HG02571 (cell line): ENCODE data around the gene PDF.
"Not testable (repeated sequence)": the region's sequence is repeated elsewhere in the genome, so short reads cannot be mapped to it uniquely, and the experiment has no call there.

ENCODE experiments used
- ATAC-seq: cut with Tn5 transposase; IDR thresholded peaks from one replicate; pipeline ENCODE4 v1.9.1; 2021; ENCODE audit warnings: mild to moderate bottlenecking, moderate library complexity; ENCODE audit not compliant: unreplicated experiment

Gene PDF, protein sequence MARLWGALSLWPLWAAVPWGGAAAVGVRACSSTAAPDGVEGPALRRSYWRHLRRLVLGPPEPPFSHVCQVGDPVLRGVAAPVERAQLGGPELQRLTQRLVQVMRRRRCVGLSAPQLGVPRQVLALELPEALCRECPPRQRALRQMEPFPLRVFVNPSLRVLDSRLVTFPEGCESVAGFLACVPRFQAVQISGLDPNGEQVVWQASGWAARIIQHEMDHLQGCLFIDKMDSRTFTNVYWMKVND

GRCh38 chr16:69330286-69331109, at the start of gene PDF:
Gene PDF (minus strand): TSS chr16:69330588. CDS start chr16:69330570, 18 bp downstream.
- peak; percentile 94 for ATAC-seq

DNA sequence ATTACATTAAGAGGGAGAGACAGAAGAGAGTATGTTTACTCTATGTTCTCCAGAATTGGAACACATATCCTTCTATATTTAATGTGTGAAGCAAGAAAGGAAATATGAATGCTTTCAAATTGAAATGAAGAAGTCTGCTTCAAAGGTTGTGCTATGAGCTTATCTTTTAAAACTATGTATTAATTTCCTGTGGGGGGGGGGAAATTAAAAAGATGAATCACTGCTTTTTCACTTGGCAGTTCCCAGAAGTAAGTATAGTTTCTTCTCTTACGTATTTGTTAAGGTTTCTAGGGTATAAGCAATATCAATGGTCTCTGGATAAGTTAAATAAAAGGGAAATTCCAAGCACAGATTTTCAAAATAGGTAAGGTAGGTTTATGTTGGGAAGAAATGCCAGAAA, 48.4 kb upstream of the PDF start:
- ATAC-seq: no peak

DNA sequence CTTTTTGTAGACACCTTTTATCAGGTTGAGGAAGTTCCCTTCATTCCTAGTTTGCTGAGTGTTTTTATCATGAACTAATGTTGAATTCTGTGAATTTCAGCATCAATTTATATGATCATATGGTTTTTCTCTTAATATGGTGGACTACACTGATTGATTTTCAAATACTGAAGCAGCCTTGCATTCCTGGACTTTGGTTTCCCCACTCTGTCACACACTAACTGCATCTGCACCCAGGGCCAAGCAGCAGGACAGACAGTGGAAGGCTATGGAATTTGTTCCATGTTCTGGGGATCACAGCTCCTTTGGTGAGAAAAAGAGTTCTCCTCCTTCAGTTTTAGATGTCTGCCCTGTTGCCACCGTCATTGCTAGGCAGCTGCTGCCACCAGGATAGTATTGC, 47.6 kb upstream of the PDF start:
- ATAC-seq: no peak

DNA sequence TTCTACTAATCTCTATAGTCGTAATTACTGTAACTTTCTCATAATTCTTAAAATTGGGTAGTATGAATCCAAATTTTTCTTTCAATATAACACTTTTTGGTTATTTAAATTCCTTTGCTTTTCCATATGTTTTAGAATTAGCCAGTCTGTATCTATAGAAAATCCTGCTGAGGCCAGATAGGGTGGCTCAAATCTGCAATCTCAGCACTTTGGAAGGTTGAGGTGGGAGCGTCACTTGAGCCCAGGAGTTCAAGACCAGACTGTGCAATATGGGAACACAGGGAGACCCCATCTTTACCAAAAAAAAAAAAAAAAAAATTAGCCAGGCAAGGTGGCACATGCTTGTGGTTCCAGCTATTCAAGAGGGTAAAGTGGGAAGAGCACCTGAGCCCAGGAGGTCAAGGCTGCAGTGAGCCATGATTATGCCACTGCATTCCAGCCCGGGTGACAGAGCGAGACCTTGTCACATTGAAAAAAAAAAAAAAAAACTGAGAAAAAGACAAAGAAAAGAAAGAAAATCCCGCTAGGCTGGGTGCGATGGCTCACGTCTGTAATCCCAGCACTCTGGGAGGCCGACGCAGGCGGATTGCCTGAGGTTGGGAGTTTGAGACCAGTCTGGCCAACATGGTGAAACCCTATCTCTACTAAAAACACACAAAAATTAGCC, 46.1 kb upstream of the PDF start:
- no peak for ATAC-seq

- no peak for ATAC-seq
These were observed 42.6 kb upstream of the PDF start for GRCh38 chr16:69373019-69373418.

GRCh38 chr16:69371564-69371963, 41.2 kb upstream of the PDF start:
- no peak for ATAC-seq

DNA sequence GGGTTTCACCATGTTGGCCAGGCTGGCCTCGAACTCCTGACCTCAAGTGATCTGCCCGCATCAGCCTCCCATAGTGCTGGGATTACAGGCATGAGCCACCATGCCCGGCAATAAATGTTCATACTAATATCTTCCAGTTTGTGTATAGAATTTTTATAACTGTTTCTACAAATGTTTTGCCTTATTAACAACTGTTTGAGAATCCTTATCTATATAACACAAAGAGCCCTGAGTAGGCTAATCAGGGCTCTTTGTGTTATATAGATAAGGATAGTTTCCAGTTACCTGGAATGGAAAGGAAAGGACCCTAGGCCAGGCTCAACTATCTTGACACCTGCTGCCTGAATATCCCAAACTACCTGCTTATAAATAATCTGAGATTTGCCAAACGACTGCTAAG, 38.5 kb upstream of the PDF start:
- no peak for ATAC-seq

DNA sequence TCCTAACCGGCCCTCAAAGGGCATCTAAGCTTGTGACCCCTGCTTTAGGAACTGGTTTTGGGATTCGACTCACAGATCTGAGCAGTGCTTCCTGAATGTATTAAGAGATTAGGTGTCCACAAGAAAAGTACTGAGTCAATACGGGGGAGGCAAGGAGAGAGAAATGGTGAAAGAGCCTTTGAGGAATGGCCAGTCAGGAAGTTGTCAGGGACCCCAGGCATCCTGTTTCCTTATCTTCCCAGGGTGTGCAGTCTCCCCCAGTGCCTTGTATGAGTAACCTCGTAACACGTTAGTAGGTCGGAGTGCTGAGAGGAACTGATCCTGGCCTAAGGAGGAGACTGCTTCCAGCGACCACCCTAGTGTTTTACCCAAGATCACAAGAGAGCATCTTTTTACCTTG, 37.6 kb upstream of the PDF start:
- no peak for ATAC-seq

GRCh38 chr16:69366431-69366830, 36.0 kb upstream of the PDF start:
- no peak for ATAC-seq

- no peak for ATAC-seq
These were observed 35.5 kb upstream of the PDF start for GRCh38 chr16:69365901-69366300.

GRCh38 chr16:69364088-69364487, 33.7 kb upstream of the PDF start:
- no peak for ATAC-seq

DNA sequence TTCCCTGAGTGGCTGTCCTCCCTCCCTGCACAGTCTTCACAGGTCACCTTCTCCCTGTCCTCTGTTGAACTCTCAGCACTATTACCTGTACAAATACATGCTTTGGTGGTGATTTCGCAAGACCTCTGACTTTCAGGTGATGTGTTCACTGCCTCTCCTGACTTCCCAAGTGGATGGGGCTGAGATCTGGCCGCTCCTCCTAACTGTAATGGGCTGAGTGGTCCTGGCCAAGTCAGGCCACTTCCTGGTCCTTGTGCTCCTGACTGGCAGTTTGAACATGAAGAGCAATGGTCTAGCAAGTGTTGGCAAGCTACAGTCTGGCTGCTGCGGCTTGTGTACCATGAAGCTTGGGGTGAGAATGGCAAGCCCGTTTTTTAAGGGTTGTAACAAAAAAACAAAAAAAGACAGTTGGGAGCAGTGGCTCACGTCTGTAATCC, 32.9 kb upstream of the PDF start:
- no peak for ATAC-seq

DNA sequence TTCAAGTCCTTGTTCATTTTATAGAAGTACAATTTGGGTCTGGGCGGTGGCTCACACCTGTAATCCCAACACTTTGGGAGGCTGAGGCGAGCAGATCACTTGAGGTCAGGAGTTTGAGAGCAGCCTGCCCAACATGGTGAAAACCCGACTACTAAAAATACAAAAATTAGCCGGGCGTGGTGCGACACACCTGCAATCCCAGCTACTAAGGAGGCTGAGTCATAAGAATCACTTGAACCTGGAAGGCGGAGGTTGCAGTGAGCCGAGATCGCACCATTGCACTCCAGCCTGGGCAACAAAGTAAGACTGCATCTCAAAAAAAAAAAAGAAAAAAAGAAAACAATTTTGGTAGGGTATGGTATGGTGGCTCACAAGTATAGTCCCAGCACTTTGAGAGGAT, 29.7 kb upstream of the PDF start:
- ATAC-seq: not testable (repeated sequence)

DNA sequence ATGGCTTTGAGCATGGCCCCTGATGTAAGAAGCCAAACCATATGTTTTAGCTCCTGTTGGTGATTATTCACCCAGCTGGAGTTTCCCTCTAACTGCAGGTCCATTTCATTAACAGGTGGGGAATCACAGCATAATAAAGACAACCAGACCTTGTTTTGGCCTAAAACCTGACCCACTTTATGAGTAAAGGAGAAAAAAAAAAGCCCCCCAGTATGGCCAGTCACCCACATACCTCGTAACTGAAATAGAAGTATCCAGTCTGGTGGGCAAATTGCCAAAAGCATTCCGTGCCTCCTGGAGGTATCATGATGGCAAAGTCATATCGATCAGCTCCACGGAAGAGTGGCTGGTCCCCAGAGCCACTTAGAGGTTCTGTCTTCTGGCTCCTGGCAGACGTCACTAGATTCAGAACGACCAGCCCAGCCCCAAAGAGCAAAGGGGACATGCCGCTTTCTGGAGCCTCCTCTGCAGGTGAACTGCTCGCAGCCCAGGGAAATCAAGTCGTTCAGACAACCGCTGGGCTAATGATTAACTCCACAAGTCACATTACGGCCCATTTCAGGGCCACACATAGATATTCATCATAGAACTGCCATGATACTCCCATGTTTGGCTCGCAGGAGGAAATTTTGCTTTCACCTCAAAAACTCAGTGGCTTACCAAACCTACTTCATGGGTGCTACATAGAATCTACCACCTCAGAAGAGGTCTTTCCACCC, 21.1 kb upstream of the PDF start, which contains the start of gene TMED6:
TMED6 (minus strand) TSS at position 478 of the 719 bp plus-strand sequence; CDS start at position 445, 33 bp downstream.
- ATAC-seq: no peak

DNA sequence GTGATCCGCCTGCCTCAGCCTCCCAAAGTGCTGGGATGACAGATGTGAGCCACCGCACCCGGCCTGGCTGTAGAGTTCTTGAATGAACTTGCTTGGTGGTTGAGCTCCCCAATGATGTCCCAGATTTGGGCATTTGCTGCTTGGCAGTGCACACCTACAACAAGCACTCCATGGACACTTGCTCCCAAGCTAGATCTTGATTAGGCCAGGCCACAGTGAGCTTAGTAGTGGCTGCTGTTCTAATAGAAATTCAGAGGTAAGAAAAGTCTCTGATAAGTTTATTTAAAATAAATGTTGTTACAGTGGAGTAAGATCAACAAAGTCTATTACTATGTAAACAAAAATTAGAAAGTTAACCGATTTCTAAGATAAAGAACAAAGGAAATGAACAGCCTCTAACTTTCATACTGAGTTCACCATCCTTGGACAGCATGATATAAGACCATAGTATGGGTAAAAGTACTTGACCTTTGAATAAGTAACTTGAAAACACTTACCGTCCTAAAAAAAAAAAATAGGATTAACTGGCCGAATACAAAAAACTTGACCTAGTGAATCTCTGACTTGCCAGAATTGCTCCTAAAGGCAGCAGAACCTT, 20.2 kb upstream of the PDF start:
- ATAC-seq: no peak

DNA sequence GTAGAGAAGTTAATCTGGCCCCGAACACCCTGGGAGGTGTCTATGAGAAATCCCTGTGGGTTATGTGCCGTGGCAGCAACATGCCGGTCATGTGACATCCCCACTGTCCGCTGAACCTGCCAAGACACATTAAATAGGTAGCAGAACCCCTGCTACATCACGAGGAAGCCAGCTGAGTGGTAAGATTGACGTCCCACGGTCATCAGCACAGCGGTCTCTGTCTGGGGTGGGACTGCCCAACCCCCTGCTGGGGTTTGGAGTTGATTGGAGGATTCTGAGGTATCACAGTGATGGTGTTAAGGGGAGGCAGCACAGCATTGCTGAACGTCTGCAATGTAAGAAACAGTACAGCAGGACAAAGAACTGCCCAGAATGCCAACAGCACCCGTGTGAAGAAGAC, 19.1 kb upstream of the PDF start:
- ATAC-seq: no peak

DNA sequence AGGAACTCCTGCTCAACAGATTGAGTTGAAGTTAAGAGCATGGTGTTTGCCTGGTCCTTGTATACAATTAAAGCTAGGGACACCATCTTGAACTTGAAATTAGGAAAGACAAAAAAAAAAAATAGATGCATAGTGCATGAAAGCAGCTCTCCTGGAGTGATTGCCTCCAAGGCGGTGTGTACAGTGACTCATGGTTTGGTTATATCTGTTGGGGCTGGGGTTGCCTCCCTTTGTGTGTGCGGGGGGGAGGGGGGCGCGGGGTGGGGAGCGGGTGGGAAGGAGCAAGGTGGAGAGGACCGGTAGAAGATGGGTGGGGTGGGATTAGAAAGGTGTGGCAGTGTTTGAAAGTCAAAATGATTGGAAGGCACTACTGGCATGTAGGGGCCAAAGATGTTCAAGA, 17.8 kb upstream of the PDF start:
- ATAC-seq: no peak

DNA sequence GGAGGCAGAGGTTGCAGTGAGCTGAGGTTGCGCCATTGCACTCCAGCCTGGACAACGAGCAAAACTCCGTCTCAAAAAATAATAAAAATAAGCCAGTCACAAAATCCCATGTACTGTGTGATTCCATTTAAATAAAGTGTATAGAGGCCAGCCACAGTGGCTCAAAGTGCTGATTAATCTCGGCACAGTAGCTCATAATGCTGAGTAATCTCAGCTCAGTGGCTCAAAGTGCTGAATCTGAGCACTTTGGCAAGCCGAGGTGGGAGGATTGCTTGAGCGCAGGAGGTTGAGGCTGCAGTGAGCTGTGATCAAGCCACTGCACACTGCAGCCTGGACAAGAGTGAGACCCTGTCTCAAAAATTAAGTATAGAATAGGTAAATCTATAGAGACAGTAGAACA, 16.3 kb upstream of the PDF start:
- ATAC-seq: no peak

DNA sequence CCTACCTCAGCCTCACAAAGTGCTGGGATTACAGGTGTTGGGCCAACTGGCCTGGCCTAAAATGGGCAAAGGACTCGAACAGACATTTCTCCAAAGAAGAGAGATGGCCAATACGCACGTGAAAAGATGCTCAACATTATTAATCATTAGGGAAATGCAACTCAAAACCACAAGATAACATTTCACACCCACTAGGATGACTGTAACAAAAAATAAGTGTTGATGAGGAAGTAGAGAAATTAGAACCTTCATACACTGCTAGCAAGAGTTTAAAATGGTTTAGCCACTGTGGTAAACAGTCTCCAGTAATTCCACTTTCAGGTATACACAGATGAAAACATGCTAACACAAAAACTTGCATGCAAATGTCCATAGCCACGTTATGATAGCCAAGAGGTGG, 15.5 kb upstream of the PDF start:
- no peak for ATAC-seq

- ATAC-seq: no peak
These were observed 13.8 kb upstream of the PDF start for GRCh38 chr16:69344171-69344570.
